Activated T-helper 1 cell treated with anti-CD3 and anti-CD28 coated beads, Interleukin-2, amount 50 U/mL, for 16 hours (primary cell): ENCODE data around the gene SLC12A3.
"Not testable (repeated sequence)": the region's sequence is repeated elsewhere in the genome, so short reads cannot be mapped to it uniquely, and the experiment has no call there.

ENCODE experiments used
- DNase-seq, 2 donors: peaks; one replicate each; pipeline ENCODE4 v3.0.0-alpha.2; 2020; ENCODE audit warnings: low read depth in 1 of 2, low spot score in 1 of 2

Gene SLC12A3

DNA sequence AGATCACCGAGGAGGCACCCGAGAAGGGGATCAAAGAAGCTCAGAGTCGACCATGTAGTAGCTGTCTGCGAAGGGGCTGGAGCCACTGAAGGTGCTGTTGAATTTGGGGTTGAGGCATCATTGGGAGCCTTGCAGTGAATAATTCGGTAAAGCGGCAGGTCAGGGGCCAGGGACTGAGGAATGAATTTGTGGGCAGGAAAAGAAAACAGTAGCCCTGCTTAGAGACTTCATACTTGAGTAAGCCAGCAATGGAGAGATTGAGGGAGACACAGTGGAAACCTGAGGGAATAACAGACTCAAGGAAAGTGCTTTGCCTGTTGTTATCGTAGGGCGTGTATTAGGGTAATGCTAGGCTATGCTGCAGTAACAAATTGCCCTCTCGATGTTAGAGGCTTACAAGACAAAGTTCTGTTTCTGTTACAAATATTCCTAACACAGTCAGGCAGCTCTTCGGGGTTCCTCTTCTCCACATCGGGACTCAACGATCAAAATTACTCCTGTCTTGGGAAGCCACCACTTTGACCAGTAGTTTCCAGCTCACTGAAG is 53.5 kb downstream of the SLC12A3 start:
- DNase-seq, result no peak

GRCh38 chr16:56919099-56919800 is 54.2 kb downstream of the SLC12A3 start:
- DNase-seq, result no peak

DNA sequence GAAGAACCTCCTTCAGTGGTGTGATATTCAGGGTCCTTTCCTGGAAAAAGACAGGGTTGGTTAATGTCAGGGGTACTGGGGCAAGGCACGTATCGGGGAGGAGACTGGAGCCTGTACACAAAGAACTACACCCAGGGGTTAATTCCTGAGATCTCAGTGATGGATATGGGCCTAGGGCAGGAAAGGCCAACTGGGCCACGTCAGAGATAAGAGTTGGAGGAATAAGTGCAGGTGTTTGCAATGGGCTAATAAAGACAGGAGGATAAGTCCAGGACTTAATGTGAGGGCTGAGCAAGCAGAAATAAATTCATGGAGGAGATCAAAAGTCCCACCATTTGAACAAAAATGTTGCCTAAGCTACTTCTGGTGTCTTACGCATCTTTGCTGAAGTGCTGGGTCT is 56.6 kb downstream of the SLC12A3 start:
- DNase-seq, result no peak

GRCh38 chr16:56923481-56924091 is 58.6 kb downstream of the SLC12A3 start:
- DNase-seq, result no peak

GRCh38 chr16:56927471-56927870 is 62.5 kb downstream of the SLC12A3 start:
- no peak for DNase-seq

DNA sequence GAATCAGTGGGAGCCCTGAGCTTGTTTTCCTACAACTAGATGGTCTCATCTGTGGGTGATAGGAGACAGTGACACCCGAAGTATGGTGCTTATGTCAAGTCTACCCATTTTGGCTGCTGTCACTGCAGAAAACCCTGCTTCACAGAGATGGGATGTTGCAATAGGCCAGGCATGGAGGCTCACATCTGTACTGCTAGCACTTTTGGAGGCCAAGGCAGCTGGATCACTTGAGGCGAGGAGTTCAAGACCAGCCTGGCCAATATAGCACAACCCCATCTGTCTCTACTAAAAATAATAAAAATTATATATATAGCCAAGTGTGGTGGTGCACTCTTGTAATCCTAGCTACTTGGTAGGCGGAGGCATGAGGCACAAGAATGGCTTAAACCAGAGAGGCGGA is 64.6 kb downstream of the SLC12A3 start:
- no peak for DNase-seq

GRCh38 chr16:56930486-56931270 is 65.7 kb downstream of the SLC12A3 start:
- no peak for DNase-seq

DNA sequence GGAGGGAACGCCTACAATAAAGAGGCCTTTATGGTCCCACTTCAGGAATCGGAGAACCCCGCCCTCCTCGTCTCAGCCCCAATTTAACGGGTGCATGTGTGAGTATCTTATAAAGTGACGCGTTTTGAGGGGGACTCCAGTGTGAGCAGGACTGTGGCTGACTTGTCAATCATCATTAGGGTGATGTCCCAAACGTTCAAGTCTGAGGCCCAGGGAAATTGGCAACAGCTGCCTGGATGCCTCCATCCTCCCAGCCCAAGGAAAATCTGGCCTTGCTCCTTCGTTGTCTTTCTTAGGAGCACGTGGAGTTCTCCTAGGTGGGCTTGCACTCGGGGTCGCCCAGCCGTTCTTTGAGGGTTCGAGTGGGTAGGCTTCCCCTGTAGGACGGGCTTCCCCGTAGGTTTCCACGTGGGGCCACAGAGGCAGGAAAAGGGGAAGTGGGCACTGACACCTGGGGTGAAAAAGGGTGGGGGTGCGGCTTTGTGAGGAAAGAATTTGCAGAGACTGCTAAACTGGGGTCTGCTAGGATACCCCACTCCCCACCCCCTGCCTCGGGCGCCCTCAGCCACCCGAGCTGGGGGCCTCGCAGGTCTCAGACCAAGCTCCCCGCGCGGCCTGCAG is 66.4 kb downstream of the SLC12A3 start:
- no peak for DNase-seq

DNA sequence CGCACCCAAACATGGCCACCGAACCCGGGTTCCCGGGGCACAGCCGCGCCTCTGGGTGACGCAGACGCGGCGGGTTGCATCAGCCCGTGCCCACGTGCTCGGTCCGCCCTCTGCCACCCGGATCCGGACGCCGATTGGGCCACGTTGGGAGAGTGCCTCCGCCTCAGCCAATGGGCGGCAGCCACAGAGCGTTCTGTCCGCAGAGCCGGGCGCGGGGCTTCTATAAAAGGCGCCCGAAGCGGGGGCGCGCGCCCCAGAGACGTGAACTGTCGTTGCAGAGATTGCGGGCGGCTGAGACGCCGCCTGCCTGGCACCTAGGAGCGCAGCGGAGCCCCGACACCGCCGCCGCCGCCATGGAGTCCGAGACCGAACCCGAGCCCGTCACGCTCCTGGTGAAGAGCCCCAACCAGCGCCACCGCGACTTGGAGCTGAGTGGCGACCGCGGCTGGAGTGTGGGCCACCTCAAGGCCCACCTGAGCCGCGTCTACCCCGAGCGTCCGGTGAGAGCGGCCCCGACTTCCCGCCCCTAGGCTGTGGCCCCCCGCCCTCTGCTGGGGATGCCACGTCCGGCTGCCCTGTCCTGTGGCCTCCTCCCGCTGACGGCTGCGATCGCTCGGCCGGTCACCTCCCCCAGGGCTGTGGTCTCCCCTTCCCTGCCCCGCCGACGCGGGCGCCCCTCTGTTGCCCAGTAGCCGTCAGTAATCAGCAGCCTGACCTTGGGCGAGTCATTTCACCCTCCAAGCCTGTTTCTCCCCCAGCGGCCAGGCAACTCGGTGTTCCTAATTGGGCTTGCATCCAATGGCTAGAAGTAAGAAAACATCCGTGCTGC is 67.1 kb downstream of the SLC12A3 start, which contains the start of gene HERPUD1:
Gene HERPUD1, plus strand, starts transcription at position 251 of the 829 bp plus-strand sequence. Its CDS starts 103 bp downstream, at position 354.
- DNase-seq, result peak; percentile 96 to 99

DNA sequence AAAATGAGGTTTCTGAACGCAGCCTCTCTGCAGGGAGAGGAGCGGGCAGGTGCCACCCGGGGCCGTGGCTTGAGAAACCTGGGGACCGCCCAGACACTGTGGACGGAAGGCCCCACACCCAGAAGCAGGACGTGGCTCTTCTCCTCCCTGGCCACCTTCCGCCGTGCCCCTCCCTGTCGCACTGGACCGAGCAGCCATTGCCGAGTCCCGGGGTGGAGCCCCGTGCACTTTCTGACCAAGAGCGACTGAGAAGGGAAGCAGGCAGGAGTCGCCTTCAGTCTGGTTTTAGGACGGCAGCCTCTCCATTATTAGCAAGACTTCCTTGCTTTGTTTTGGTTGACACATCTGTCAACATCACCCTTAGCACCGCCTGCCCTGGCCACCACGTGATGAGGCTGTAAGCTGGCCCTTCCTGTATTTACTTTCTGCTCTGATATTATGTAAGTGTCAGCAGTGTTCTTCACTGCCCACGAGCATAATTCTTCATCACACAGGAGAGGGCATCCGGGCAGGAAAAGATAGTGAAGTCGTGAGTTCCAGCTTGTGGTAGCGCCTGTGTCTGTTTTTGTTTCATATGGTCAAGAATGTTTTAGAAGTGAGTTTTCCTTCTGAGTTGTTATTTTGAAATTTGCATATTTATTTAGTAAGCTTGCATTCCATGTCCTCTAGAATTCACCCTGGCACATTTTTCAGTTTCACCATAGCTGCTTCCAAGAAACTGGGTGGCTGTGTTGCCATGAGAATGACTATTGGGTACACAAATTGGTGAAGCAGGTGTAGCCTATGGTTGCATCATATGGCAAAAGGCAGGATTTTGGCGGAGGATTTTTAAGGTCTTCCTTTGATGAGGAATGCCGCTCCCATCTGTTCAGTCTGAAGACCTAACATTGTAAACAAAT is 68.0 kb downstream of the SLC12A3 start:
- DNase-seq, result peak; percentile 8 to 34

DNA sequence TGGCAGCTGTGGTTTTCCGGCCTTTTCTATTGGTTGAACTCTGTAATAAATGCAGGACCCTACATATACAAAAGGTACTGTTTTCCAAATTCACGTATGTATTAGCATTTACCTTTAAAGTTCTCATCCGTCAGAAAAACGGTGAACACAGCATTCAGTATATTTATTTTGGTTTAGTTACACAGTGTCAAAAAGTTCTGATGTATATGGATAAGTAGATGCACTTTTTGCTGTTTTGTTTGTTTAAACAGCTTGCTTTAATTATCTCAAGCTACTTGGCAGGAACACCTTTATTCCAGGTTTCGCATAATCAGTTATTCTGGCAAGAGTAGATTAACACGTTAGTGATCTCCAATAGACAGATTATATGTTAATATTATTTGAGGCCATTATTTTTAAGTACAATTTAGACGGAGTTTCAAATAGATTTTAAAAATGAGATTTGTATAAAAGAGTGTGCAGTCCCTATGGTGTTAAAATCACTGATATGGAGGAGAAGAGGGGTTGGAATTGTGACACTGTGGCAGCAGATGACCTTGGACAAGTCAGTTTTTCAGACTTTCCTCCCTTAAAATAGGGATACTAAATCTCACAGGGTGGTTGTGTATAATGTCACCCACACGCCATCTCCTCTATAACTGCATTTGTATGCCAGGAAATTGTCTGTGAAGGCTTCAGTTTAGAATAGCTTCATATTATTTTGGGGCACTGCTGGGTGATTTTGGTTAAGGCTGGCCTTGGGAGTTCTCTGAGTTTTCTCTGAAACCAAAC is 69.0 kb downstream of the SLC12A3 start:
- DNase-seq, result no peak

DNA sequence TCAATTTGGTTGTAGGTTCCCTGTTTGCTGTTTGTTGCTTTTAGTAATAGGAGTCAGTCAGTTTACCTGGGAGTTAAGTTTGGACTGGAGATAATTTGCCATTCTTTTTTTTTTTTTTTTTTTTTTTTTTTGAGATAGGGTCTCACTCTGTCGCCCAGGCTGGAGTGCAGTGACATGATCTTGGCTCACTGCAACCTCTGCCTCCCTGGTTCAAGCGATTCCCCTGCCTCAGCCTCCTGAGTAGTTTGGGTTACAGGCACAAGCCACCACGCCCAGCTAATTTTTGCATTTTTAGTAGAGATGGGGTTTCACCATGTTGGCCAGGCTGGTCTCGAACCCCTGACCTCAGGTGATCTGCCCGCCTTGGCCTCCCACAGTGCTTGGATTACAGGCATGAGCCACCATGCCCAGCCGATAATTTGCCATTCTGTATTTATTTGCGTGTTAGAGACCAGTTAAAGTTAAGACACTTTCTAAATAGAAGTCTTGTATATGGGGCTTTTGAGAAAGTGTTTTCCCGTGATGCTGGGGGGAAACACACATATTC is 69.7 kb downstream of the SLC12A3 start:
- DNase-seq, result not testable (repeated sequence)

DNA sequence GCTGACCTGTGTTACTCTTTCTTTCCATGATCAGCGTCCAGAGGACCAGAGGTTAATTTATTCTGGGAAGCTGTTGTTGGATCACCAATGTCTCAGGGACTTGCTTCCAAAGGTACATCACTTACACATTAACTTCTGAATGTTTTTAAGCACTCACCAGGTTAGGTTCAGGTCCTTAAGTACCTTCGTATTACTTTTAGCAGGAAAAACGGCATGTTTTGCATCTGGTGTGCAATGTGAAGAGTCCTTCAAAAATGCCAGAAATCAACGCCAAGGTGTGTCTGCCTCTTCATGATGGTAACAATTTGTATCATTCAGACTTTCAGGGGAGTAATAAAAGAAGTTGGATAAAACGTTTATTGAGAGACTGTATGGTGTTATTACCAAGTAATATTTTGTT is 70.2 kb downstream of the SLC12A3 start:
- DNase-seq, result no peak

DNA sequence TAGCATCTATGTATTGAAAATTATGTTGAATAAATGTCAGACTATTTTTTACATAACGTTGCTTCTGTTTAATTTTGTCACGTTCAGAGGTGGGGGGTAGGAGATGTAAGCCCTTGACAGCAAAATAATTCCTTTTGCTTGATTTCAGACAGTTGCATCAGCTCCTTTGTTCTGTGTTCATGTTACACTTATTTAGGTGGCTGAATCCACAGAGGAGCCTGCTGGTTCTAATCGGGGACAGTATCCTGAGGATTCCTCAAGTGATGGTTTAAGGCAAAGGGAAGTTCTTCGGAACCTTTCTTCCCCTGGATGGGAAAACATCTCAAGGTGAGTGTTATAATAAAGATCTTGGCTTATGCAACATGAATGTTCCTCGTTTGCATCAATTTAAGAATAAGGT is 71.5 kb downstream of the SLC12A3 start:
- no peak for DNase-seq

DNA sequence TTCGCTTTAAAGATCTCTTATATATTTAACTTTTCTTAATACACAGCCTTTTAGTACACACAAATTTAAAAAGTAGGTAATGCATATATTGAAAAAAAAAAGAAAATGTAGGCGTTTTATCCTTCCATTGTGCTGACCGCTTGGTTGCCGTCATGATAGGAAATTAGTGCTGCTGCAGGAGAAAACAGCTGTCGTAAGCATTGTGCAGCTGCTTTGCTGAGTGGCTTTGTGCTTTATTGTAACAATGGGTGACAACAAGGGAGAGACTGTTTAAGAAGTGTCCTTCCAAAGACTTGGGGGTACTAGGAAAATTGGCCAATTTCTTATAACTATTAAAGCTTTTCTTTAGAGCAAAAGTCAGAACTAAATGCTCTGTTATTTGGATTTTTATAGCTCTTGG is 71.9 kb downstream of the SLC12A3 start:
- DNase-seq, result no peak

DNA sequence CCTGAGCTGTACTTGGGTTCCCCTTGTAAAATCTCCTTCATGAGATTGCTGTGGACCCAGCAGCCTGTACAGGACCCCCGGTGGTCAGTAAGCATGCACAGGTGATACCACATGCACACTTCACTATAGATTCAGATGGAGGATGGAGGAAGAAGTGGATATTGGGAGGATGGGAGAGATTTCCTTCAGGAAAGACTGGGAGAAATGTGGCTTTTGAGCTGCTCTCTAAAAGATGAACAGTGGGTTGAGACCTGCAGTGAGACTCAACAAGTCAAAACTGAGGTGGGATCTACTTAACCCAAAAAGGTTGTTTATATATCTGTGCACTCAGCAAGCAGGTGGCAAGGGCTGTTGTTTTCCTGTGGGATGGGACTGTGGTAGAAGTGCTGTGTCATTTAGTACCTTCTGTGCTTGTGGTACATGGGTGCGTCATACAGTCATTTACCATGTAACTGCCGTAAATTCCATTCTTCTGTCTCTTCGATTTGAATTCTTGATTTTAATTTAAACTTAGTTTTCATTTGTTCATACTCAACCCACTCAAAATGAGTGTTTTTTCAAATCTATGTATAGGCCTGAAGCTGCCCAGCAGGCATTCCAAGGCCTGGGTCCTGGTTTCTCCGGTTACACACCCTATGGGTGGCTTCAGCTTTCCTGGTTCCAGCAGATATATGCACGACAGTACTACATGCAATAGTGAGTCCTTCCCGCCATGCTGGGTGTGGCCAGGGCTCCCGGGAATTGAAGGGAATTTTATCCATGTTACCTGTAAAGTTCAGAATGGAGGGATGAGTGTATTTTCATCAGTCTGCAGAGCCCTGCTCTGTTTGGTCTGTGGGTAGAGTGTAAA is 73.9 kb downstream of the SLC12A3 start:
- no peak for DNase-seq

DNA sequence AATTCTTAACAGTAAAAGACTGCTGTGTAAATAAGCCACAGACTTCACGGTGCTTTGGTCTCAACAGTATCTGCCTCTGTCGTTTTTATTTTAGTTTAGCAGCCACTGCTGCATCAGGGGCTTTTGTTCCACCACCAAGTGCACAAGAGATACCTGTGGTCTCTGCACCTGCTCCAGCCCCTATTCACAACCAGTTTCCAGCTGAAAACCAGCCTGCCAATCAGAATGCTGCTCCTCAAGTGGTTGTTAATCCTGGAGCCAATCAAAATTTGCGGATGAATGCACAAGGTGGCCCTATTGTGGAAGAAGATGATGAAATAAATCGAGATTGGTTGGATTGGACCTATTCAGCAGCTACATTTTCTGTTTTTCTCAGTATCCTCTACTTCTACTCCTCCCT is 74.8 kb downstream of the SLC12A3 start:
- DNase-seq, result no peak

DNA sequence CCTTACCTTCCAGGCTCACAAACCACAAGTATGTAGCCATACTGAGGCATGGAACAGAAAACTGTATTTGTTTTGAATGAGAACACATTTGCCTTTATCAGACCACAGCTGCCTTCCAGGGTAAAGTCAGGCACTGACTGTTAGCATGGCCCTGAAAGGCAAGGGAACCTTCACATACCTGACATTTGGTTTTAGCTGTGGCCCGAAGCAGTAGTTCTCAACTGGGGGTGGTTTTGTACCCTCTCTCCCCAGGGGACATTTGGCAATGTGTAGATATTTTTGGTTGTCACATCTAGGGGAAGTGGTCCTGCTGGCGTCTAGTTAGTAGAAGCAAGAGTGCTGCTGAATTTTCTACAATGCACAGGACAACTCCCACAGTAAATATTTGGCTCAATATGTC is 76.1 kb downstream of the SLC12A3 start:
- no peak for DNase-seq
